Epithelial cell of alveolus of lung (primary cell): ENCODE measurements around the gene SPATA2. TPM values are rescaled to one million over a fixed set of nuclear protein-coding genes. Genes with fewer than 3 reads are reported as not detected.

Experiments
- total RNA-seq: library from RNA; depleted of rRNA; stranded (reverse); fragments of >200 nt; gene quantifications from 2 replicates; pipeline ENCODE4 v1.2.1, GENCODE V29; 2015

SPATA2 gene
- 2.6 and 3.5 TPM in 2 replicates for total RNA-seq

GRCh38 chr20:49915380-49916145, at the start of gene SPATA2:
TSS of gene SPATA2 (minus strand) at chr20:49915529. CDS start at chr20:49908490, 7,039 bp downstream.

GRCh38 chr20:49936153-49937026, 21.1 kb upstream of the SPATA2 start, which contains the start of gene RNF114:
TSS of gene RNF114 (plus strand) at chr20:49936397. CDS start at chr20:49936413, 16 bp downstream.

Other genes with a start within 250 kb of the SPATA2 start
- gene B4GALT5, start 201.7 kb downstream of the SPATA2 start, total RNA-seq: 14.5 and 20.3 TPM in 2 replicates
- gene SLC9A8, start 102.7 kb downstream of the SPATA2 start, total RNA-seq: 4.7 and 4.8 TPM in 2 replicates
- 102 and 130 TPM in 2 replicates for gene RNF114, start 20.9 kb upstream of the SPATA2 start, total RNA-seq
- 11.7 and 12.4 TPM in 2 replicates for gene SNAI1, start 67.5 kb upstream of the SPATA2 start, total RNA-seq
- 59.2 and 73.6 TPM in 2 replicates for gene UBE2V1, start 197.6 kb upstream of the SPATA2 start, total RNA-seq
- 37.0 and 41.1 TPM in 2 replicates for gene PEDS1, start 238.2 kb upstream of the SPATA2 start, total RNA-seq